ENCODE measurements around the gene DLEC1.

Gene DLEC1

GRCh38 chr3:38039101-38039898 is at the start of gene DLEC1:
Gene DLEC1 (plus strand): TSS chr3:38039208. CDS start chr3:38039226, 18 bp downstream.
- peak; percentile 84 for DNase-seq

GRCh38 chr3:37989821-37990480 is 49.1 kb upstream of the DLEC1 start:
- no peak for DNase-seq

- no peak for DNase-seq
These were observed 48.5 kb upstream of the DLEC1 start, which contains the start of gene VILL for GRCh38 chr3:37990527-37990926. Gene VILL (plus strand): TSS chr3:37990786. CDS start chr3:37993673, 2,887 bp downstream.

GRCh38 chr3:37991109-37991508 is 47.9 kb upstream of the DLEC1 start:
- DNase-seq: no peak

GRCh38 chr3:37991823-37992222 is 47.2 kb upstream of the DLEC1 start:
- no peak for DNase-seq

GRCh38 chr3:37992271-37993066 is 46.5 kb upstream of the DLEC1 start:
- DNase-seq: no peak

- no peak for DNase-seq
These were observed 45.9 kb upstream of the DLEC1 start for GRCh38 chr3:37993067-37993455.

- DNase-seq: no peak
These were observed 45.6 kb upstream of the DLEC1 start for GRCh38 chr3:37993460-37993819.

- peak; percentile 89 for DNase-seq
These were observed 45.0 kb upstream of the DLEC1 start for GRCh38 chr3:37993820-37994638.

GRCh38 chr3:37994639-37994972 is 44.4 kb upstream of the DLEC1 start:
- DNase-seq: peak; percentile 39

- no peak for DNase-seq
These were observed 43.1 kb upstream of the DLEC1 start for GRCh38 chr3:37995652-37996641.

GRCh38 chr3:37996785-37997301 is 42.2 kb upstream of the DLEC1 start:
- DNase-seq: peak; percentile 93

- no peak for DNase-seq
These were observed 41.7 kb upstream of the DLEC1 start for GRCh38 chr3:37997342-37997741.

GRCh38 chr3:37997791-37998370 is 41.1 kb upstream of the DLEC1 start:
- DNase-seq: no peak

GRCh38 chr3:37999836-38000235 is 39.2 kb upstream of the DLEC1 start:
- no peak for DNase-seq

GRCh38 chr3:38000242-38000916 is 38.6 kb upstream of the DLEC1 start:
- DNase-seq: no peak

GRCh38 chr3:38000965-38001455 is 38.0 kb upstream of the DLEC1 start:
- no peak for DNase-seq

- peak; percentile 34 for DNase-seq
These were observed 37.4 kb upstream of the DLEC1 start for GRCh38 chr3:38001456-38002081.

- no peak for DNase-seq
These were observed 36.6 kb upstream of the DLEC1 start for GRCh38 chr3:38002291-38002876.
